ENCODE results near the gene FGF19.

FGF19 gene

GRCh38 chr11:69669486-69669885 is 34.3 kb downstream of the FGF19 start:
- DNase-seq (ENCODE audit: low spot score), result no peak

DNA sequence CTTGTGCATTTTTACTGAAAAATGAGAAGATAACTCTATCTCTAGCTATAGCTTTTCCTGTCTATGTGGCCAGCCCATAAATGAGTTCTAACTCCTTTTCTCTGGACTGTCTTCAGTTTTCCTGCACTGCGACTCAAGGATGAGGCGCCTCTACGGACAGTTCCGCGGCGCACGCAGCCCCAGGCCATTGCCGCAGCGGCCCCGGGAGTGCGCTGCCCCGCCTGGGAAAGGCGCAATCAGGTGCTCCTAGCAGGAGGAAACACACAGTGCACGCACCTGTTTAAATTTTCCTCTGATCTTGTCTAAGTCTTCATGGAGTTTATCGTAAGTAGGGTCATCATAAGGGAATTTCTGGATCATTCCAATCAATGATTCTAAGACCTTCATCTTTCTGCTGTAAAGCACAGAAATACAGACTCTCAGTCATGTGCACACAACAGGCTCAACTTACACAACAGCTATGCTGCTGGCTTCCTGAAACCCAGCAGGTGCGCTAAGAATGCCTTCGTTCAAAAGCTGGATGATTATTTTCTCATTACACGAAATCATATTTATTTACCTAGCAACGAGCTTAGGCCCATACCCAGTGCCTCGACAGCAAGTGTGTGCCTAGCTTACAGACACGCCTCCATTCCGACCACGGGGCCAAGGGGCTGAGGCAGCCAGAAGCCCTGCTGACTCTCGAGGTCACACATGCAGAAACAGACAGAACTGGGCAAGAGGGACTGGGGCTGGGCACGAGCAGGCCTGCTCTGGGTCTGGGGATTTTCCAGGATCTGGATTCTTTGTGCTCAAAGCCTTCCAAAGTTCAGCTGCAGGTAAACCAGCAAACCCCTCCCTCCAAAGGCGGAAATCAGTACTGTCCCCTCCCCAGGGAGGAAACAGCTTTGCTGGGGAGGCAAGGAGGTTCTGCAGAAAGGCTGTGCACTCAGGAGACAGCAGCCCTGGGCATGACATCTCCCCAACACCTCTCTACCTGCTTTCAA is 35.9 kb downstream of the FGF19 start:
- no peak for DNase-seq (ENCODE audit: low spot score)

DNA sequence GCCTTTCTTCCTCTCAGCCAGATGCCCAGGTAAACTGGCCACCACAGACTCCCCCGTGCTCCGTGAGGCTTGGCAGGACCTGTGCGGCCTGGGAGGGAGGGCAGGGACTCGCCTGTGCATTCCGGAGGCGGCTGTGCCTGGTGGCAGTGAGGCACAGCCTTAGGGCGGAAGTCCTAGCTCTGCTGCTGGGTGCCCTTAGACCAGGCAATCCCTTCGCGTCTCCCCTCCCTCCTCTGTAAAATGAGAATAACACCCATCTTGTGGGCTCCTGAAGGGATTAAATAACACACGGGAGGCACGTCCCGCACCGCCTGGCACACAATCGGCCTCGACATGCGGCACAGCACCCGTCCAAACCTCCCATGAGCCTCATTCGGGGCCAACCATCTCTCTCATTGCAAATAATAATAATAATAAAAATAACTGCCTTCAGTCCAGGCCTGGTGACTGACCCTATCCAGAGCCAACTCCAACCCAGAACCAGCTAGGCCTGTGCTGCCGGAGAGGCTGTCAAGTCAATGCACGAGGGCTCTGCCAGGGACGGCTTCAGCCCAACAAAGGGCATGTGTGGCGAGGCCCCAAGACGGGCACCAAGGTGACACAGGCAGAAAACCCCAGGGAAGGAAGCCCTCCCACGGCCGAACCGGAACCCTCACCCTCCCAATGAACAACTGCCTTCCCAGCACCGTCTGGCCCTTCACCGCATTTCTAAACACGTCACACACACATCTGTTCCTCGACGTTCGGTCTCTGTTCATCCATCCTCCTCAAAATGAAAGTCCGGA is 36.9 kb downstream of the FGF19 start:
- DNase-seq (ENCODE audit: low spot score), result no peak

- no peak for DNase-seq (ENCODE audit: low spot score)
These were observed 37.6 kb downstream of the FGF19 start for GRCh38 chr11:69666261-69666660.

DNA sequence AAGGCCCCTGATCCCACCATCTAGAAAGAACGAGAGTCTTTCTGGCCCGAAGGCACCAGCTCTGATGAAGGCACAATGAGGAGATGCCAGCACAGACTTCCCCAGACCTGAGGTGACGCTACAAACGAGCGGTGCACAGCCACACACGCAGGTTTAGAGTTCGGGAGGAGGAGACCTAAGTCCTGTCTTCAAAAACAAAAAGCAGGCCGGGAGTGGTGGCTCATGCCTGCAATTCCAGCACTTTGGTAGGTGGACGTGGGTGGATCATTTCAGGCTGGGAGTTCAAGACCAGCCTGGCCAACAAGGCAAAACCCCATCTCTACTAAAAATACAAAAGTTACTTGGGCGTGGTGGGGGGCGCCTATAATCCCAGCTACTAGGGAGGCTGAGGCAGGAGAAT is 38.2 kb downstream of the FGF19 start:
- DNase-seq (ENCODE audit: low spot score), result no peak

DNA sequence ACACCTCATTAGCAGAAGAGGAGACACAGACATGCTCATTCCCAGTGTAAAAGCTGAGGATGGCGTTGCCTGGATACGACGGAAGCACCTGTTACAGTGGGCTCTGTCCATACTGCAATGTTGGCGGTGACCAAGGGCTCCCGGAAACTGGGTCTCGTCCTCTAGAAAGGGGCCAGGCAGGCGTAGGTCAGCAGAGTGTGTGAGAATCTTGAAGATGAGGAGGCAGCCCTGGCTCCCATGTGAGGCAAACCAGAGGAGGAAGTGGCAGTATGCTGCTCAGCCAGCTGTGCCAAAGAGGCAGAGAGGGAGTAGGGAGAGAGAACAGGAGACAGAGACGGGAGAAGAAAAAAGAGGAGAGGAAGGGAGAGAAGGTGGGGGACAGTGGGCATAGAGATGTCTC is 38.9 kb downstream of the FGF19 start:
- no peak for DNase-seq (ENCODE audit: low spot score)

- DNase-seq (ENCODE audit: low spot score), result no peak
These were observed 39.6 kb downstream of the FGF19 start for GRCh38 chr11:69664103-69664775.

DNA sequence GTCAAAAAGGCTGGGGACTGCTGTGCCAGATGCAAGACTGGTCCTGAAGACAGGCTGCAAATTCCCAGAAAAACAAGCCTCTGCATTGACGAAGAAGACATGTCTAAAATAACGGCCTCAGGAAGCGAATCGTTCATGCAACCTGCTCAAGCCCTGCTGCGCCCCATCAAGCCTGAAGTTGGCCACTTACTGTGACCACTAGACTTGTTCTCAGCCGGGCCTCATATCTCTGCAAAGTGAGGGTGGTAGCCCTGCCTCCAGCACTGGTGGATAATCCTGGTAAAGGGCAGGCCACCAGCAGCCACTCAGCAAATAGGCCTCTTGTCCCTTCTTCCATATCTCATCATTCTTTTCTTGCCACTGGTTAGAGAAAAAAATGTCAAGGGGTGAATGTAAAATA is 40.5 kb downstream of the FGF19 start:
- no peak for DNase-seq (ENCODE audit: low spot score)

DNA sequence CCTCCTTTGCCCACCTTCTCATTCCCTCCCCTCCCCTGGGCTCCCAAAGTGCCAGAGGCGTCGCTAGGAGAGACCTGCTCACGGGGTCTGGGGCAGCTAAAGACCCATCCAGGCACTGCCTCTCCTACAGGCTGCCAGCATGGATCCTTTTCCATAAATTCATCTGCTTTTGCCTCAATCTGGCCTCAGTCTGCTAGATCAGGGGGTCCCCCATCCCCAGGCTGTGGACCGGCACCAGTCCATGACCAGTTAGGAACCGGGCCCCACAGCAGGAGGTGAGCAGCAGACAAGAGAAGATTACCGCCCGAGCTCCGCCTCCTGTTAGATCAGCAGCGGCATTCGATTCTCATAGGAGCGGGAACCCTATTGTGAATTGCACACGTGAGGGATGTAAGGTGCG is 41.0 kb downstream of the FGF19 start:
- DNase-seq (ENCODE audit: low spot score), result no peak

GRCh38 chr11:69662021-69662698 is 41.7 kb downstream of the FGF19 start:
- DNase-seq (ENCODE audit: low spot score), result no peak

- DNase-seq (ENCODE audit: low spot score), result no peak
These were observed 42.5 kb downstream of the FGF19 start for GRCh38 chr11:69661413-69661715.

- DNase-seq (ENCODE audit: low spot score), result no peak
These were observed 43.8 kb downstream of the FGF19 start for GRCh38 chr11:69660001-69660500.

GRCh38 chr11:69659591-69659990 is 44.2 kb downstream of the FGF19 start:
- no peak for DNase-seq (ENCODE audit: low spot score)

DNA sequence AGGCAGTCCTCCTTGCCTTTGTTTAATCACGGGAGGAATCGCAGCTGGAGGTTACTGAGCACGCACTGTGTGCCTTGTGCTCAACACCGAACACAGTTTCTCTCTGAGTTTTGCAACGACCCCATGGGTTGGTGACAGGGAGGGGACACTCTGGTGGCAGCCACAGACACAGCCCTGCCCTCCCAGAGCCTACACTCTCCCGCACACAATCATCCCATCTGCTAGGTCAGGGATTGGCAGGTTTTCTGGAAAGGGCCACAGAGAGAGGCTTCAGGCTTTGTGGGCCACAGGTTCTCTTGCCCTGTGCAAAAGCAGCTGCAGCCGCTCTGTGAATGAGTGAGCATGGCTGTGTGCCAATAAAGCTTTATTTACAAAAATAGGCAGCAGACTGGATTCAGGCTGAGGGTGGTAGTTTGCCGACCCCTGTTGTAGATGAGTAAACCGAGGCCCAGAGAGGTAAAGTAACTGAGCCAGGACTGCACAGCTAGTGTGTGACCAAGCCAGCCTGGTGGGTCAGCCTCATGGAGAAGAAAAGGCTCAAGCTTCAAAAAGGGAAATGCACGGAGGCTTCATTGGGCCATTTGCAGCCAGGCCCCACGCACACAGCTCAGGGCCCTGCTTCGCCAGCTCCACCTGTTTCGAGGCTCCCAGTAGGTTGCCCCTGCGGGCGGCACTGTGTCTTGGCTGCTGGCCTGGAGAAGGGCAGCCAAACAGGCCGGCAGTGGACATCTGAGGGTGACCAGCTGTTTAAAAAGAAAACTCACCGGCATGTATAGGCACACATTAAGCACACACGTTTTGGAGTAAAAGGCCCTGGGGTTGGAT is 45.0 kb downstream of the FGF19 start:
- no peak for DNase-seq (ENCODE audit: low spot score)

DNA sequence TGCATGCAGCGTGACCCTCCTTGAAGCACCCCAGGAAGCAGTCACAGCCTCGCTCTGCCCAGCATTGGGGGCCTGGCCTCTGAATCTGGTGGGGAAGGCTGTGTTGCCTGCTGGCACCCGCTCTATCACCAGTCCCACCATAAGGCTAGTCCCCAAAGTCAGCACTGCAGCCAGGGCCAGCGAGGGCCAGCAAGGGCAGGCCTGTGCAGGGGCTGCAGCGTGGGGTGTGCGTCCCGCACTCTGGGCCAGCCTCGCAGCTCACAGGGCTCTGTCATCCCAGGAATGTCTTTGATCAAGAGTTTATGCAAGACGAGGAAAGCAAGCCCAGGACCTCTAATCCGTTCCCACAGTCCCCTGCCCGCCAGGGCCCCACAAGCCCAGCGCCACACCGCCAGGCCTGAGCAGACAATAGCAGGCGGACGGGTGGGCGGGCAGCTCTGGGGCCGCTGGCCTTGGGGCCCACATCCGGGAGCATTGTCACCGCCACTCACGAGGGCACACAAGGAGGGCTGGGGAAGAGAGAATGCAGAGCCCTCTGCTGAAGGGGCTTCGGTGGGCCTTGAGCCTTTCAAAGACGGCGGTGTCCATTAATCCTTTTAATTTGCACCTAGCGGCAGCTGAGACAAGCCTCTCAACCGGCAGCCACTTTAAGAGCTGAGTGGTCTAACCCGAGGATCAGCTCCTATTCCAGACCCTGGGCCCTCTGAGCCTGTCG is 45.8 kb downstream of the FGF19 start:
- peak; percentile 47 for DNase-seq (ENCODE audit: low spot score)

DNA sequence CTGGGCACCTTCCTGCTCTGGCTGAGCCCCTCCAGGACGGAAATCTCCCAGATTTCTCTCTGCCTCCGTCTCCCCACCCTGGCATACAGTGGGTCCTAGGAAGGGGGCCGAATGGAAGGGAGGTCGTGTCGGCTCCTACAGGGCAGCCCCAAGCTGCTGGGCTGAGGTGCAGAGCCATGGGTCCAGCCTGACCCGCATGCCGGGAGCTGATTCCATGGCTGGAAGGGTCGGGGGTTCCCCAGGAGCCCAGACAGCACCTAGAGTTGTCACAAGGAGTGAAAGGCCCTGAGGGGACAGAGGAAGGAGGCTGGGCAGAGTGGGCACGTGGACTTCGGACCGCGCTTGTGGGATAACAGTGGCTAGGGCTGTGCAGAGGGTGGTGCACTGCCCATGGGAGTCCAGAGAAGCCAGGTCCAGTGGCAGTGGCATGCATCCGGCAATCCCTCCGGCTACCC is 46.3 kb downstream of the FGF19 start:
- no peak for DNase-seq (ENCODE audit: low spot score)

DNA sequence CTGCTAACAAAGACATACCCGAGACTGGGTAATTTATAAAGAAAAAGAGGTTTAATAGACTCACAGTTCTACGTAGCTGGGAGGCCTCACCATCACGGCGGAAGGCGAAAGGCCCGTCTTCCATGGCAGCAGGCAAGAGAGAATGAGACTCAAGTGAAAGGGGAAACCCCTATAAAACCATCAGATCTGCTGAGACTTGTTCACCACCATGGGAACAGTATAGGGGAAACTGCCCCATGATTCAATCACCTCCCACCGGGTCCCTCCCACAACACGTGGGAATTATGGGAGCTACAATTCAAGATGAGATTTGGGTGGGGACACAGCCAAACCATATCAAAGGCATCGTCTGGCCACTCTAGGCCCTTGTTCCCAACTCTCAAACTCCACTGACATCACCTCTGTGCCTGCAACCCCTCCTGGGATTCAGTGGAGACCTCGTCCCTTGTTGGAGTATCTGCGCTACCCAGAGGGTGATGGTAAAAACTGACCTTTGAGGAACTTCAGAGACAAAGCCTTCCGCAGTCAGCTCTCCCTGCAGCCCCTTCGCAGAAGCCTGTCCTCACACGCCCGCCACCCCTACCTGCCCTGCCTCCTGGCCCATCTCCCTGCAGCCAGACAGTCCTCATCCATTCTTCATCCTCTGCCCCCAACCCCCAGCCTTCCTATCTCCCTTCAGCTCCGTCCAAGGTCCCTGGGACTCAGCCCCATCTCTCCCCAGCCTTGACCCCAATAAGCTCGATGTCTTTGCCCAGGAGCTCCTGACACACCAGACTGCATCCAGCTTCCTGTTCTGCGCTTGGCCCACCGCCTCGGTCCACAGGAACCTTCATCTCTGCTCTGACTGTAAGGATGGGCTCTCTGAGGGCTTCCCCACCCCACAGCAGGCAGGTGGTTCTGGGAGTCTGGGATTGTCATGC is 47.0 kb downstream of the FGF19 start:
- no peak for DNase-seq (ENCODE audit: low spot score)

GRCh38 chr11:69655479-69656428 is 48.1 kb downstream of the FGF19 start:
- peak; percentile 33 for DNase-seq (ENCODE audit: low spot score)
